AG04450 (cell line): ENCODE results near the gene PLEKHS1. TPM values are rescaled to one million over a fixed set of nuclear protein-coding genes. Genes with fewer than 3 reads are reported as not detected.
"Not testable (repeated sequence)": the region's sequence is repeated elsewhere in the genome, so short reads cannot be mapped to it uniquely, and the experiment has no call there.

ENCODE experiments used
- CTCF ChIA-PET: fragments of 300-600, 350-600 bp; formaldehyde crosslinking; extraction: SDS; loops from one replicate; lab custom pipeline; 2022; ENCODE audit warnings: antibody characterized with exemption, inconsistent platforms; lab: Charles Lee
- POLR2A ChIA-PET: fragments of 350-600 bp; formaldehyde crosslinking; extraction: SDS; loops from one replicate; lab custom pipeline; 2021; ENCODE audit warnings: antibody characterized with exemption, inconsistent platforms; lab: Yijun Ruan, JAX
- DNase-seq: peaks from one replicate; pipeline ENCODE4 v3.0.0-alpha.2; 2011; ENCODE audit warnings: low read depth, low spot score
- H3K27ac ChIP-seq: one replicate; pipeline ENCODE4 v1.5.1; 2012; ENCODE audit warnings: low read depth, low read length, control low read depth
- H3K27me3 ChIP-seq: one replicate; pipeline ENCODE4 v1.6.0; 2012; ENCODE audit warnings: low read length; ENCODE audit not compliant: control insufficient read depth, insufficient read depth
- H3K4me3 ChIP-seq: 2 replicates; pipeline ENCODE4 v1.5.1; 2011; ENCODE audit warnings: mild to moderate bottlenecking, low read depth, low read length, control low read depth
- H3K9me3 ChIP-seq: 2 replicates; pipeline ENCODE4 v1.5.1; 2012; ENCODE audit warnings: low read length; ENCODE audit not compliant: control insufficient read depth, insufficient read depth
- polyA plus RNA-seq: library from polyadenylated mRNA; depleted of rRNA; stranded (reverse); fragments of >200 nt; gene quantifications from 2 replicates; pipeline ENCODE4 v1.2.3, GENCODE V29; 2011
- TF ChIP-seq, protein P1 (sequence below): IDR thresholded peaks from 2 replicates; pipeline ENCODE4 v1.5.1; 2011; ENCODE audit warnings: low read depth, low read length, control low read depth, inconsistent platforms

PLEKHS1 gene
- polyA plus RNA-seq, 1 experiment, result not detected

DNA sequence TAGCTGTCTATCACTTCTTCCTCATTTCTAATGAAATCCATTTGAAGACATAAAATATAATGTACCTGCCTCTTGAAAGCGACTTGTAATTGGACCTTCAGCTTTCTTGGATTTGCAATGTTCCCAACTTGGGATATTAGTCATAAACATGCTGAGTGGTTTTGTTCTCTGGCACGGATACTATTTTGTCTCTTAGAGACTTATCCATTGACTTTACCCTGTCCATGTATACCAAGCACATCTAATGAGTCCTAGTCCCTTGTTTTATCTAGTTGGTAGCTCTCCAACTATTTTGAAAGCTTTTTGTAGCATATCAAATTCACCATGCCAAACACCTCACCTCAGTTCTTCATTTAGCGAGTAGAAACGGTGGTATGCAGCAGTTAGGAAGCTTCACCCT lies 18.9 kb downstream of the PLEKHS1 start:
- Histone ChIP-seq H3K9me3 (no peaks in the 10 kb centered on the region), H3K27me3 (peaks cover 9% of the 10 kb centered on the region), H3K4me3 (no peak overlapping the region), H3K27ac (no peak overlapping the region)
- no peak for DNase-seq
- TF ChIP-seq, protein P1, sequence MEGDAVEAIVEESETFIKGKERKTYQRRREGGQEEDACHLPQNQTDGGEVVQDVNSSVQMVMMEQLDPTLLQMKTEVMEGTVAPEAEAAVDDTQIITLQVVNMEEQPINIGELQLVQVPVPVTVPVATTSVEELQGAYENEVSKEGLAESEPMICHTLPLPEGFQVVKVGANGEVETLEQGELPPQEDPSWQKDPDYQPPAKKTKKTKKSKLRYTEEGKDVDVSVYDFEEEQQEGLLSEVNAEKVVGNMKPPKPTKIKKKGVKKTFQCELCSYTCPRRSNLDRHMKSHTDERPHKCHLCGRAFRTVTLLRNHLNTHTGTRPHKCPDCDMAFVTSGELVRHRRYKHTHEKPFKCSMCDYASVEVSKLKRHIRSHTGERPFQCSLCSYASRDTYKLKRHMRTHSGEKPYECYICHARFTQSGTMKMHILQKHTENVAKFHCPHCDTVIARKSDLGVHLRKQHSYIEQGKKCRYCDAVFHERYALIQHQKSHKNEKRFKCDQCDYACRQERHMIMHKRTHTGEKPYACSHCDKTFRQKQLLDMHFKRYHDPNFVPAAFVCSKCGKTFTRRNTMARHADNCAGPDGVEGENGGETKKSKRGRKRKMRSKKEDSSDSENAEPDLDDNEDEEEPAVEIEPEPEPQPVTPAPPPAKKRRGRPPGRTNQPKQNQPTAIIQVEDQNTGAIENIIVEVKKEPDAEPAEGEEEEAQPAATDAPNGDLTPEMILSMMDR, result no peak
- ChIA-PET POLR2A (no interaction called here), CTCF (no interaction called here)

DNA sequence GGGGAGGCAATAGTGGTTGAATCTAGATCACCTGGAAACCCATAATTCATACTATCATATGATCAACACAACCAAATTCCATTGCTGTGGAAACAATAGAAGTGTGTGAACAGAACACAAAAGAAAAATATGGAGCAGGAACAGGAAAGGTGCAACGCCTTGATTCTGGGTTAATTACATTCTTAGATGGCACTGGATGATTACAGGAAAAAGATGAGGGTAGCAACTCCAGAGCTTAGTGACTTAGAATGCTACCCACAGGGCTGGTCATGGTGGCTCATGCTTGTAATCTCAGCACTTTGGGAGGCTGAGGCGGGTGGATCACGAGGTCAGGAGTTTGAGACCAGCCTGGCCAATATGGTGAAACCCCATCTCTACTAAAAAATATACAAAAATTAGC lies 19.6 kb downstream of the PLEKHS1 start:
- POLR2A ChIA-PET, DNase-seq, H3K27ac ChIP-seq, H3K9me3 ChIP-seq, H3K27me3 ChIP-seq, H3K4me3 ChIP-seq, CTCF ChIA-PET: not testable (repeated sequence)

DNA sequence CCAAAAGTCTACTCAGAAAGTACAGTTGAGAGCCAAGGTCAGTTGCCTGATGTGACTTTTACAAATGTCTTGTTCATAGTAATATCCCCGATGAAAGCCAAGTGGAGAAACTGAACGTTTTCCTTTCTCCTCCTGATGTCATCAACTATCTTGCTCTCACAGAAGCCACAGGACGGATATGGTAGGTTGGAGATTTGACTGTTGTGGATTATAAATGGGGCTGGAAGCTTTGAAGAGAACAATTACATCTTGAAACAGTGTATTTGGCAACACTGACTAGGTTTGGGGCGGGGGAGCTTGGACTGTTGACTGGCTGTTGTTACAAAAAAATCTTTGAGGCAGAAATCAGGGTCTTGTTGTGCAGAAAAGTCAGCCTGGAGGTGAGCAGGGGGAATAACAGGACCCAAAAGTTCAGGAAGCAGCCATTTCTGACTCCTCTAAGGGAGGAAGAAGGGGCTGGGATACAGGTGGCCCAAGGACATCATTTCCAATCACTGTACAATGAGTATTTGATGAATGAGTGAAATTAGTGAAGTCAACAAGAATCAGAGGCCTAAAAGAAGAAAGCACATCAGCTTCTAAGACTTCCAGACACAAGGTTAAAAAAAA lies 24.3 kb downstream of the PLEKHS1 start:
- Histone ChIP-seq H3K27ac (no peak overlapping the region), H3K9me3 (no peaks in the 10 kb centered on the region), H3K4me3 (no peak overlapping the region), H3K27me3 (peaks cover 5% of the 10 kb centered on the region)
- TF ChIP-seq, protein P1, result no peak
- CTCF ChIA-PET, result no interaction called here
- POLR2A ChIA-PET, result no interaction called here
- no peak for DNase-seq

DNA sequence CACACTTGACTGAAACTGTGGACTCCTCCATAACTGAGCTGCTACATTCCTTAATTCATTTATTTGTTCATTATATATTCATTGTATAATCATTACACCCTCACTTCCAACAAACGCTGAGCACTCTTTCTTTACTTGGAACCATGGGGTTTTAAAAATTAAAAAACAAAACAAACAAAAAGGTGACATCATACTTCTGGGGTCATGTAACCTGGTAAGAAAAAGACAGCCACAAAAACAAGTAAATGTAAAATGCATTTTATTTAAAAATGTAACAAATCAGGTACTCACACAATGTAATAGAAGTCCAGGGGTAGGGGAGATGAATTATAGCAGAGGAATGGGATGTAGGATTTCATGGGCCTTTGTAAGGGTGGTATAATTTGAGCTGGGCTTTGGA lies 25.1 kb downstream of the PLEKHS1 start:
- POLR2A ChIA-PET, result no interaction called here
- no peak for DNase-seq
- TF ChIP-seq, protein P1, result no peak
- H3K9me3 ChIP-seq, result no peaks in the 10 kb centered on the region
- CTCF ChIA-PET, result interaction anchor here (1.7 to 2.6 kb wide), 2 partner anchors 11 to 22 kb away, joined by 6 read pairs; no protein-coding TSS in a partner anchor
- peaks cover 3% of the 10 kb centered on the region for H3K27me3 ChIP-seq
- H3K4me3 ChIP-seq, result no peak overlapping the region
- H3K27ac ChIP-seq, result no peak overlapping the region

DNA sequence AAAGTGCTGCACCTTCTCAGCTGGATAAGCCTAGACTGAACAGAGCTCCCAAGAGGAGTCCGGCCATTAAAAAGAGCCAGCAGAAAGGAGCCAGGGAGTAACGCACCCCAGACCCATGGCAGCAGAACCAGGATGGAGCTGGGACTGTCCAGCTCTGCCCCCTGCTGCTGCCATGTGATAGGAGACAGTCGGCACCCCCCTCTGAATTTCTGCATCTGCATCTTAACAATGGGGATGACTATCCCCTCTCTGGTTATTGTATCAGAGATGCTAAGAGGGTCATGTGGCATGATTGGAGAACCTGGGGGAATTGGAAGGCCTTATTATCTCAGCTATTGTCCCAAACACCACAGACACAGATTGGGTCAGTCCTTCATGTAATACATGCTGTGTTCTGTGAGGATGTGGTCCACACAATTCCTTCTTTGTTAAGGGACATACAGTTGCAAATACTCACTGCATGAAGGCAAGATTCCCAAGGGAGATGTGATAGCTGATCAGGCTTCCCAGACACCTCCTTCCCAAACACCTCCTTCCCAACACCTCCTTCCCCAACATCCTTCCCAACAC lies 29.3 kb downstream of the PLEKHS1 start:
- Histone ChIP-seq H3K4me3 (no peak overlapping the region), H3K9me3 (no peaks in the 10 kb centered on the region), H3K27me3 (peaks cover 11% of the 10 kb centered on the region), H3K27ac (no peak overlapping the region)
- CTCF ChIA-PET, result interaction anchor here (1.2 kb wide), 1 partner anchor 8 kb away, joined by 3 read pairs; no protein-coding TSS in a partner anchor
- no peak for DNase-seq
- POLR2A ChIA-PET, result no interaction called here
- TF ChIP-seq, protein P1, result no peak
